Body of pancreas (tissue), 4 donors: ENCODE measurements around the gene MRPS24.

ENCODE experiments used
- POLR2A ChIP-seq, 3 donors: fragments of 450-650 bp; IDR thresholded peaks; one replicate each; pipeline ENCODE4 v1.6.1; 2016; ENCODE audit warnings: antibody characterized with exemption in 3 of 3, mild to moderate bottlenecking in 2 of 3
- TF ChIP-seq, protein P1 (sequence below), 7 experiments: fragments of 450-650 bp in 4 of 7; fragments of 200-600 bp in 3 of 7; sonication (generic) in 3 of 7; IDR thresholded peaks; one replicate each; pipeline ENCODE4 v1.5.1; 2016 to 2019; ENCODE audit warnings: antibody characterized with exemption in 7 of 7

GRCh38 chr7:43877968-43878864 is 8.9 kb upstream of the MRPS24 start:
- TF ChIP-seq, protein P1, sequence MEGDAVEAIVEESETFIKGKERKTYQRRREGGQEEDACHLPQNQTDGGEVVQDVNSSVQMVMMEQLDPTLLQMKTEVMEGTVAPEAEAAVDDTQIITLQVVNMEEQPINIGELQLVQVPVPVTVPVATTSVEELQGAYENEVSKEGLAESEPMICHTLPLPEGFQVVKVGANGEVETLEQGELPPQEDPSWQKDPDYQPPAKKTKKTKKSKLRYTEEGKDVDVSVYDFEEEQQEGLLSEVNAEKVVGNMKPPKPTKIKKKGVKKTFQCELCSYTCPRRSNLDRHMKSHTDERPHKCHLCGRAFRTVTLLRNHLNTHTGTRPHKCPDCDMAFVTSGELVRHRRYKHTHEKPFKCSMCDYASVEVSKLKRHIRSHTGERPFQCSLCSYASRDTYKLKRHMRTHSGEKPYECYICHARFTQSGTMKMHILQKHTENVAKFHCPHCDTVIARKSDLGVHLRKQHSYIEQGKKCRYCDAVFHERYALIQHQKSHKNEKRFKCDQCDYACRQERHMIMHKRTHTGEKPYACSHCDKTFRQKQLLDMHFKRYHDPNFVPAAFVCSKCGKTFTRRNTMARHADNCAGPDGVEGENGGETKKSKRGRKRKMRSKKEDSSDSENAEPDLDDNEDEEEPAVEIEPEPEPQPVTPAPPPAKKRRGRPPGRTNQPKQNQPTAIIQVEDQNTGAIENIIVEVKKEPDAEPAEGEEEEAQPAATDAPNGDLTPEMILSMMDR (IDR thresholded peaks at IDR 0.05), result no peak
- no peak for TF ChIP-seq POLR2A (IDR thresholded peaks at IDR 0.05)
